ENCODE measurements around the gene SCYGR5.

SCYGR5 gene

GRCh38 chr2:227677928-227678327, 11.3 kb downstream of the SCYGR5 start:
- WGBS, result no CpG with 5 or more reads among the region's 3 CpGs
- no peak overlapping the region for H3K9ac ChIP-seq (ENCODE audit: low read depth, low read length)
- no peak overlapping the region for H3K4me3 ChIP-seq (ENCODE audit: low read length)
- no peaks in the 10 kb centered on the region for H3K4me1 ChIP-seq (ENCODE audit: insufficient read depth, low read length)
- H3K9me3 ChIP-seq (ENCODE audit: insufficient read depth, low read depth, low read length), result no peaks in the 10 kb centered on the region
- H3K27me3 ChIP-seq (ENCODE audit: insufficient read depth, low read length), result no peaks in the 10 kb centered on the region
- H3K27ac ChIP-seq (ENCODE audit: low read depth, low read length), result no peak overlapping the region
- H3K36me3 ChIP-seq (ENCODE audit: insufficient read depth, low read length), result no peaks in the 10 kb centered on the region

- Histone ChIP-seq H3K36me3 (ENCODE audit: insufficient read depth, low read length) (no peaks in the 10 kb centered on the region), H3K4me3 (ENCODE audit: low read length) (no peak overlapping the region), H3K9me3 (ENCODE audit: insufficient read depth, low read depth, low read length) (no peaks in the 10 kb centered on the region), H3K4me1 (ENCODE audit: insufficient read depth, low read length) (no peaks in the 10 kb centered on the region), H3K27me3 (ENCODE audit: insufficient read depth, low read length) (no peaks in the 10 kb centered on the region), H3K27ac (ENCODE audit: low read depth, low read length) (no peak overlapping the region), H3K9ac (ENCODE audit: low read depth, low read length) (no peak overlapping the region)
- 95% methylated on average over 5 of the region's 5 CpGs for WGBS
Observed at GRCh38 chr2:227684258-227684657, 17.7 kb downstream of the SCYGR5 start.

GRCh38 chr2:227687189-227687588, 20.6 kb downstream of the SCYGR5 start:
- WGBS, result 94% methylated on average over 3 of the region's 3 CpGs

GRCh38 chr2:227696990-227697679, 30.5 kb downstream of the SCYGR5 start:
- no peaks in the 10 kb centered on the region for H3K9me3 ChIP-seq (ENCODE audit: insufficient read depth, low read depth, low read length)
- no peaks in the 10 kb centered on the region for H3K27me3 ChIP-seq (ENCODE audit: insufficient read depth, low read length)
- no peak overlapping the region for H3K27ac ChIP-seq (ENCODE audit: low read depth, low read length)
- H3K4me3 ChIP-seq (ENCODE audit: low read length), result no peak overlapping the region
- no CpG with 5 or more reads among the region's 2 CpGs for WGBS
- no peaks in the 10 kb centered on the region for H3K36me3 ChIP-seq (ENCODE audit: insufficient read depth, low read length)
- no peaks in the 10 kb centered on the region for H3K4me1 ChIP-seq (ENCODE audit: insufficient read depth, low read length)
- no peak overlapping the region for H3K9ac ChIP-seq (ENCODE audit: low read depth, low read length)

More at GRCh38 chr2:227687189-227687588, 20.6 kb downstream of the SCYGR5 start:
- Histone ChIP-seq H3K4me1 (ENCODE audit: insufficient read depth, low read length) (no peaks in the 10 kb centered on the region), H3K9ac (ENCODE audit: low read depth, low read length) (no peak overlapping the region), H3K36me3 (ENCODE audit: insufficient read depth, low read length) (no peaks in the 10 kb centered on the region), H3K27ac (ENCODE audit: low read depth, low read length) (no peak overlapping the region), H3K9me3 (ENCODE audit: insufficient read depth, low read depth, low read length) (no peaks in the 10 kb centered on the region), H3K4me3 (ENCODE audit: low read length) (no peak overlapping the region), H3K27me3 (ENCODE audit: insufficient read depth, low read length) (no peaks in the 10 kb centered on the region)

GRCh38 chr2:227701556-227701955, 35.0 kb downstream of the SCYGR5 start:
- Histone ChIP-seq H3K9ac (ENCODE audit: low read depth, low read length) (no peak overlapping the region), H3K9me3 (ENCODE audit: insufficient read depth, low read depth, low read length) (no peaks in the 10 kb centered on the region), H3K27ac (ENCODE audit: low read depth, low read length) (no peak overlapping the region), H3K27me3 (ENCODE audit: insufficient read depth, low read length) (no peaks in the 10 kb centered on the region), H3K4me3 (ENCODE audit: low read length) (no peak overlapping the region), H3K36me3 (ENCODE audit: insufficient read depth, low read length) (no peaks in the 10 kb centered on the region), H3K4me1 (ENCODE audit: insufficient read depth, low read length) (no peaks in the 10 kb centered on the region)
- 79% methylated on average over 2 of the region's 3 CpGs for WGBS

- H3K36me3 ChIP-seq (ENCODE audit: insufficient read depth, low read length), result no peaks in the 10 kb centered on the region
- H3K9me3 ChIP-seq (ENCODE audit: insufficient read depth, low read depth, low read length), result no peaks in the 10 kb centered on the region
- no peak overlapping the region for H3K4me3 ChIP-seq (ENCODE audit: low read length)
- no peak overlapping the region for H3K27ac ChIP-seq (ENCODE audit: low read depth, low read length)
- no peaks in the 10 kb centered on the region for H3K4me1 ChIP-seq (ENCODE audit: insufficient read depth, low read length)
- WGBS, result 80% methylated on average over 4 of the region's 4 CpGs
- H3K9ac ChIP-seq (ENCODE audit: low read depth, low read length), result no peak overlapping the region
- H3K27me3 ChIP-seq (ENCODE audit: insufficient read depth, low read length), result no peaks in the 10 kb centered on the region
Observed at GRCh38 chr2:227703280-227703732, 36.7 kb downstream of the SCYGR5 start.

GRCh38 chr2:227703961-227704360, 37.4 kb downstream of the SCYGR5 start:
- Histone ChIP-seq H3K9ac (ENCODE audit: low read depth, low read length) (no peak overlapping the region), H3K36me3 (ENCODE audit: insufficient read depth, low read length) (no peaks in the 10 kb centered on the region), H3K9me3 (ENCODE audit: insufficient read depth, low read depth, low read length) (no peaks in the 10 kb centered on the region), H3K4me1 (ENCODE audit: insufficient read depth, low read length) (no peaks in the 10 kb centered on the region), H3K27ac (ENCODE audit: low read depth, low read length) (no peak overlapping the region), H3K4me3 (ENCODE audit: low read length) (no peak overlapping the region), H3K27me3 (ENCODE audit: insufficient read depth, low read length) (no peaks in the 10 kb centered on the region)
- 89% methylated on average over 3 of the region's 3 CpGs for WGBS

- WGBS, result 92% methylated on average over 4 of the region's 4 CpGs
- H3K9me3 ChIP-seq (ENCODE audit: insufficient read depth, low read depth, low read length), result no peaks in the 10 kb centered on the region
- H3K27me3 ChIP-seq (ENCODE audit: insufficient read depth, low read length), result no peaks in the 10 kb centered on the region
- no peak overlapping the region for H3K4me3 ChIP-seq (ENCODE audit: low read length)
- H3K27ac ChIP-seq (ENCODE audit: low read depth, low read length), result no peak overlapping the region
- no peak overlapping the region for H3K9ac ChIP-seq (ENCODE audit: low read depth, low read length)
- no peaks in the 10 kb centered on the region for H3K36me3 ChIP-seq (ENCODE audit: insufficient read depth, low read length)
- no peaks in the 10 kb centered on the region for H3K4me1 ChIP-seq (ENCODE audit: insufficient read depth, low read length)
Observed at GRCh38 chr2:227706859-227707258, 40.3 kb downstream of the SCYGR5 start.

- 72% methylated on average over 4 of the region's 6 CpGs for WGBS
- no peak overlapping the region for H3K27ac ChIP-seq (ENCODE audit: low read depth, low read length)
- no peaks in the 10 kb centered on the region for H3K27me3 ChIP-seq (ENCODE audit: insufficient read depth, low read length)
- H3K9ac ChIP-seq (ENCODE audit: low read depth, low read length), result no peak overlapping the region
- no peaks in the 10 kb centered on the region for H3K4me1 ChIP-seq (ENCODE audit: insufficient read depth, low read length)
- H3K36me3 ChIP-seq (ENCODE audit: insufficient read depth, low read length), result no peaks in the 10 kb centered on the region
- H3K4me3 ChIP-seq (ENCODE audit: low read length), result no peak overlapping the region
- H3K9me3 ChIP-seq (ENCODE audit: insufficient read depth, low read depth, low read length), result no peaks in the 10 kb centered on the region
Observed at GRCh38 chr2:227707390-227707789, 40.8 kb downstream of the SCYGR5 start.

- Histone ChIP-seq H3K27ac (ENCODE audit: low read depth, low read length) (no peak overlapping the region), H3K4me1 (ENCODE audit: insufficient read depth, low read length) (peaks cover 2% of the 10 kb centered on the region; the same call in 1 of the 2 replicates), H3K9ac (ENCODE audit: low read depth, low read length) (no peak overlapping the region), H3K27me3 (ENCODE audit: insufficient read depth, low read length) (no peaks in the 10 kb centered on the region), H3K36me3 (ENCODE audit: insufficient read depth, low read length) (no peaks in the 10 kb centered on the region), H3K9me3 (ENCODE audit: insufficient read depth, low read depth, low read length) (no peaks in the 10 kb centered on the region), H3K4me3 (ENCODE audit: low read length) (no peak overlapping the region)
- WGBS, result 95% methylated on average over 7 of the region's 7 CpGs
Observed at GRCh38 chr2:227710986-227711385, 44.4 kb downstream of the SCYGR5 start.

- WGBS, result 100% methylated on average over 1 of the region's 1 CpG
- Histone ChIP-seq H3K27ac (ENCODE audit: low read depth, low read length) (no peak overlapping the region), H3K9me3 (ENCODE audit: insufficient read depth, low read depth, low read length) (no peaks in the 10 kb centered on the region), H3K27me3 (ENCODE audit: insufficient read depth, low read length) (peaks cover 10% of the 10 kb centered on the region; the same call in 1 of the 2 replicates), H3K9ac (ENCODE audit: low read depth, low read length) (no peak overlapping the region), H3K4me3 (ENCODE audit: low read length) (no peak overlapping the region), H3K36me3 (ENCODE audit: insufficient read depth, low read length) (no peaks in the 10 kb centered on the region), H3K4me1 (ENCODE audit: insufficient read depth, low read length) (peaks cover 12% of the 10 kb centered on the region)
Observed at GRCh38 chr2:227713291-227713690, 46.7 kb downstream of the SCYGR5 start.

- no peak overlapping the region for H3K9ac ChIP-seq (ENCODE audit: low read depth, low read length)
- H3K9me3 ChIP-seq (ENCODE audit: insufficient read depth, low read depth, low read length), result no peaks in the 10 kb centered on the region
- no peak overlapping the region for H3K4me3 ChIP-seq (ENCODE audit: low read length)
- H3K27ac ChIP-seq (ENCODE audit: low read depth, low read length), result no peak overlapping the region
- no peaks in the 10 kb centered on the region for H3K36me3 ChIP-seq (ENCODE audit: insufficient read depth, low read length)
- WGBS, result 86% methylated on average over 2 of the region's 2 CpGs
- H3K4me1 ChIP-seq (ENCODE audit: insufficient read depth, low read length), result peaks cover 12% of the 10 kb centered on the region
- peaks cover 10% of the 10 kb centered on the region; the same call in 1 of the 2 replicates for H3K27me3 ChIP-seq (ENCODE audit: insufficient read depth, low read length)
Observed at GRCh38 chr2:227716501-227716900, 49.9 kb downstream of the SCYGR5 start.
